ENCODE results near the gene FANCC.
A peak's percentile ranks its signal among the peaks of the same experiment; 100 is the strongest.

The FANCC gene

DNA sequence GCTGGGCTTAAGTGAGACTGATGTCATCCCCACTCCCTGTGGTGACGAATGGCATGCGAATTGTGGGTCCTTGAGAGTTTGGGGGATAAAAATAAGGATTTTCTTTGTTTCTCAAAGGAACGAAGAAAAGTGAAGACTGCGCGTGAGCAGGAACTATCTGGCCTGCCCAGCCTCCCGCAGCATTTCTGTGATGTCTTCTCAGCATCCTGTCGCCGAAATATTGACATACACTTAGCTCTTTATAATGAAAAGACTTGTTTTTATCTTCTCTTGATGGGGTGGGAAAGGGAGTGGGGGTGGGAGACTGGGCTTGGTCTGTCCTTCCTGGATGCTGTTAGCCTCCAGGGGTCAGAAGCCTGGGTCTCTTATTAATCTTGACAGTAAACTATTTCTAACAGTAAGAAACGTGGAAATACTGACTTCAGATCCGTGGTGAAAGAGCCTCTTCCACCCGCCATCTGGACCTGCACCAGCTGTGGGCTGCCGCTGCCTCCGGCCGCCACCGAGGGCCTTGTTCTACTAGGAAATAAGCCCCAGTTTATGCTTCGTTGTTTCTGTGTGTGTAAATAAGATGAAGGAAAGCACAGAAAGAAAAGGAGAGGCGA is 239.6 kb downstream of the FANCC start:
- TF ChIP-seq JUND (IDR thresholded peaks at IDR 0.05; ENCODE audit: low read depth): no peak
- in situ Hi-C loops (cut with HindIII; ENCODE audit: low pct_unique_long_range_greater_than_20kb, low sequenced_read_pairs): no loop called here
- no peak for DNase-seq (ENCODE audit: low read depth in 1 of 2, low spot score in 1 of 2)

GRCh38 chr9:95077053-95077765 is 240.3 kb downstream of the FANCC start:
- DNase-seq (ENCODE audit: low read depth in 1 of 2, low spot score in 1 of 2): no peak
- in situ Hi-C loops (cut with HindIII; ENCODE audit: low pct_unique_long_range_greater_than_20kb, low sequenced_read_pairs): no loop called here
- TF ChIP-seq JUND (IDR thresholded peaks at IDR 0.05; ENCODE audit: low read depth): no peak

GRCh38 chr9:95076696-95077052 is 240.8 kb downstream of the FANCC start:
- in situ Hi-C loops (cut with HindIII; ENCODE audit: low pct_unique_long_range_greater_than_20kb, low sequenced_read_pairs): no loop called here
- no peak for DNase-seq (ENCODE audit: low read depth in 1 of 2, low spot score in 1 of 2)
- no peak for TF ChIP-seq JUND (IDR thresholded peaks at IDR 0.05; ENCODE audit: low read depth)

DNA sequence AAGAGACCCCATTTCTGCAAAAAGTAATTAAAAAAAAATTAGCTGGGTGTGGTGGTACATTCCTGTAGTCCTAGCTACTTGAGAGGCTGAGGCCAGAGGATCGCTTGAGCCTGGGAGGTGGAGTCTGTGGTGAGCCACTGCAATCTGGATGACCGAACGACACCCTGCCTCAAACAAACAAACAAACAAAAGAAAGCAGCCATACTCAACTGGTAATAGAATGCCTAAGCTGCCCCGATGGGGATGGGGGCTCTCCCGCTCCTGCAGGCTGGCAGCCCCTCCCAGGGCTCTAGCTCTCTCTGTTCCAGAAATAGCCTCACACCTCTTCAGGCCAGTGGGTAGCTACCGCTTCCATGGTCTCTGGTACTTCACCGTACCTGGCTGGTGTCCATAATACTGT is 241.8 kb downstream of the FANCC start:
- DNase-seq (ENCODE audit: low read depth in 1 of 2, low spot score in 1 of 2): no peak
- in situ Hi-C loops (cut with HindIII; ENCODE audit: low pct_unique_long_range_greater_than_20kb, low sequenced_read_pairs): no loop called here
- no peak for TF ChIP-seq JUND (IDR thresholded peaks at IDR 0.05; ENCODE audit: low read depth)

DNA sequence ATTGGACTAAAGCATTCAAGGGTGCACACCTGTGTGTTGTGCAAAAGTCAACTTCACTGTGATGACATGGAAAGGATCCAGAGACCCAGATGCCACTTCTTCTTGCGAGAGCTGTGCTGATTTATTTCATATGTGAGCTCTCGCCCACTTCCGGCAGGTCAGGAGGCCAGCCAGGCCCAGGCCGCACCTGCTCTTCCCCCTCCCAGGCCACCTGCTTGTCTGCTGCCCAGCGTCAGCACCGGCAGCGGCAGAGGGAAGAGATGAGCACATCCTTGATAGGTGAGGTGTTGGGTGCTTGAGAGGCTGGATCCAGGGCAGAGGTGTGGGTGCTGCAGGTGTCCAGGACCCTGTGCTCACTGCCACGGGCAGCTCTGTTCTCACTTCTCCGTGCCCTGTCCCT is 242.9 kb downstream of the FANCC start:
- no peak for DNase-seq (ENCODE audit: low read depth in 1 of 2, low spot score in 1 of 2)
- no peak for TF ChIP-seq JUND (IDR thresholded peaks at IDR 0.05; ENCODE audit: low read depth)
- in situ Hi-C loops (cut with HindIII; ENCODE audit: low pct_unique_long_range_greater_than_20kb, low sequenced_read_pairs): no loop called here

DNA sequence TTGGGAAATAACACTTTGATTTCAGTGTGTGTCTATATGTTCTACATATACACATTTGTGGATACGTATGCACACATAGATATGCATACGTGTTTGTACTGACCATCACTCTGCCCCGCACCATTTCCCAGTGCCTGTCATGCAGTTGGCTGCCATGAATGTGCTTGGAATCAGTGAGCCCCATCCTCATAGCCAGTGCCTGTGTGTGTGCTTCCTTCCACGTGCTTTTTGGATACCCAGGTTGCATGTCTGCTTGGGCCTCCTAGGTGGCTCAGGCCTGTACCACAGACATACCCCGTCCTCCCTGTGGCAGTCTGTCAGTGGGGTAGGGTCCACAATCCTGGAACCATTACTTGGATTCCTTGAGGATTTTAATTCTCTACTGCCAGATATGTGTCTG is 243.6 kb downstream of the FANCC start:
- TF ChIP-seq JUND (IDR thresholded peaks at IDR 0.05; ENCODE audit: low read depth): no peak
- no peak for DNase-seq (ENCODE audit: low read depth in 1 of 2, low spot score in 1 of 2)
- in situ Hi-C loops (cut with HindIII; ENCODE audit: low pct_unique_long_range_greater_than_20kb, low sequenced_read_pairs): no loop called here

DNA sequence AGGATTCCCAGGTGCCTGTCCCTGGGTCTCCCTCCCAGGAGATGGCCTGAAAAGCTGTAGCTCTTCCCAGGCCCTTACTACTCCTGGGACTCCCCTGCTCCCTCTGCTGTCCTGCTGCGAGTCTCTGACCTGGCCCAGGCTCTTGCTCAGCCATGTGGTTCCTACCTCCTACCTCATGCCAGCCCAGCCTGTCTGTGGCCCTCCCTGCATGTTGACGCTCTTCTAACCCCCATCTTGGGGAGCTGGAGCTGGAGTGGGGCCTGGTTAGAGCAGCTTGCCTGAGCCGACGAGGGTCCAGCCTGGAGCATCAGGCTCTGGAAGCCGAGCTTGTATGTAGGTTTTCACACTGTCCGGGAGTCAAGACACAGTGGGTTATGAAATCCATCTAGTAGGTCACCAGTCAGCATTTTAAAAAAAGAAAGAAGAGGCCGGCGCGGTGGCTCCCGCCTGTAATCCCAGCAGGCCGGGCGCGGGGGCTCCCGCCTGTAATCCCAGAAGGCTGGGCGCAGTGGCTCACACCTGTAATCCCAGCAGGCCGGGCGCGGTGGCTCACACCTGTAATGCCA is 244.4 kb downstream of the FANCC start:
- TF ChIP-seq JUND (IDR thresholded peaks at IDR 0.05; ENCODE audit: low read depth): no peak
- DNase-seq (ENCODE audit: low read depth in 1 of 2, low spot score in 1 of 2): peak in 1 of 2 experiments; percentile 52
- in situ Hi-C loops (cut with HindIII; ENCODE audit: low pct_unique_long_range_greater_than_20kb, low sequenced_read_pairs): no loop called here

- DNase-seq (ENCODE audit: low read depth in 1 of 2, low spot score in 1 of 2): no peak
- in situ Hi-C loops (cut with HindIII; ENCODE audit: low pct_unique_long_range_greater_than_20kb, low sequenced_read_pairs): no loop called here
- TF ChIP-seq JUND (IDR thresholded peaks at IDR 0.05; ENCODE audit: low read depth): no peak
Observed at GRCh38 chr9:95071925-95072324, 245.6 kb downstream of the FANCC start.

DNA sequence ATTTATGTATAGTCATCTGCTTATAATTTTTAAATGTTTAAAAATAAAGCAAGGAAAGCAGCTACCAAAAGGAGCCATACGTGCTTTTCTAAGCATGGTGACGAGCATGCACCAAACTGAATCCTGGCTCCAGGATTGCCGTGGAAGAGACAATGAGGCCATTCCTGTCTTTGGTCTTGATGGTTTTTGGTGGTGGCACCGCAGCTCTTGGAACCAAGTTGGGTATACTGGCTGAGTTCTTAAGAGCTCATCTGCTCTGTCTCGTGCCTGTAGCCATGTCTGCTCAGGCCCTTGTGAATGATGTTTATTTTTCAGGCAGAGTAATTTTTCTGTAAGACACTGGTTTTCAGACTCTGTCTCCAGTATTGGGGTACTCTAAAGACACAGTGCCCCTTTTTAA is 246.1 kb downstream of the FANCC start:
- in situ Hi-C loops (cut with HindIII; ENCODE audit: low pct_unique_long_range_greater_than_20kb, low sequenced_read_pairs): no loop called here

DNA sequence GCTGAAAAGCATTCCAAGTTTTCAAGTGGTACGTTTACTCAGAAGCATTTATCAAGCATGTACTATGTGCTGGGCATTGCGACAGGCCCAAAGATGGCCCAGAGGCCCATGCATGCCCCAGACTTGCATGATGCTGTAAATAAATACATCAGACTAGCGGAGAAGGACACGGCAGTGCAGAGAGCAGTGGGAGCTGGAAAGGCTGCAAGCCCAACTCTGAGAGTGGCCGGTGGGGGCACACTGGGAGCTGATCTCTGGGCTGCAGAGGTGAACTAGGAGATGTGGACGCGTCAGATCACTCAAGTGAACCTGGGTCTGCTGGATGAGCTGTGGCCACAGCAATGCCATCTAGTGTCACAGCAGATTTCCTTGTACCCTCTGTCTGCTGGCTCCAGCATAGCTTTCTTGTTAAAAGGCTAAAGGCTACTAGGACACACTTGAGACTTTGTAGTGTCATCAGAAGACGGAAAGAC is 246.9 kb downstream of the FANCC start:
- DNase-seq (ENCODE audit: low read depth in 1 of 2, low spot score in 1 of 2): no peak
- in situ Hi-C loops (cut with HindIII; ENCODE audit: low pct_unique_long_range_greater_than_20kb, low sequenced_read_pairs): no loop called here
- no peak for TF ChIP-seq JUND (IDR thresholded peaks at IDR 0.05; ENCODE audit: low read depth)

More for the DNA sequence above, 246.1 kb downstream of the FANCC start:
- DNase-seq (ENCODE audit: low read depth in 1 of 2, low spot score in 1 of 2): no peak
- no peak for TF ChIP-seq JUND (IDR thresholded peaks at IDR 0.05; ENCODE audit: low read depth)

GRCh38 chr9:95067897-95068296 is 249.6 kb downstream of the FANCC start:
- in situ Hi-C loops (cut with HindIII; ENCODE audit: low pct_unique_long_range_greater_than_20kb, low sequenced_read_pairs): no loop called here
- TF ChIP-seq JUND (IDR thresholded peaks at IDR 0.05; ENCODE audit: low read depth): no peak
- DNase-seq (ENCODE audit: low read depth in 1 of 2, low spot score in 1 of 2): no peak

- no peak for TF ChIP-seq JUND (IDR thresholded peaks at IDR 0.05; ENCODE audit: low read depth)
- in situ Hi-C loops (cut with HindIII; ENCODE audit: low pct_unique_long_range_greater_than_20kb, low sequenced_read_pairs): no loop called here
- no peak for DNase-seq (ENCODE audit: low read depth in 1 of 2, low spot score in 1 of 2)
Observed at GRCh38 chr9:95067057-95067456, 250.5 kb downstream of the FANCC start.

DNA sequence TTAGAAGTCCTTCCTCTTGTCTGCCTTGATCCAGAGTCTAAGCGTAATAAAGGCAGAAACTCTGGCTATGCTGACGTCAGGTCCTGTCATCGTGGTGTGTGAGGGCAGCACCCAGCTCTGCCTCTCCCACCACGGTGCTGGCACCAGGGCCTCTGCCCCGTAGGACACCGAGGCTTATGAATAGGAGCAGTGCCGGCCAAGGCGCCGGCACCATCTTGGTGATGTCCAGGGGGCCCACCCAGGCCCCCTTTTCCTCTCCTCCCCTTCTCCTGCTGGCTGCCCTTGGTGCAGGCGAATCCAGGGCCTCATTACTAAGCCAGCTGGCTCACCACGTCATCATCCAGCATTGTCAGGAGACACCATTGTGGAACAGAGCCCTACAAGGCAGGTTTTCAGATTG is 252.3 kb downstream of the FANCC start:
- no peak for TF ChIP-seq JUND (IDR thresholded peaks at IDR 0.05; ENCODE audit: low read depth)
- DNase-seq (ENCODE audit: low read depth in 1 of 2, low spot score in 1 of 2): no peak
- in situ Hi-C loops (cut with HindIII; ENCODE audit: low pct_unique_long_range_greater_than_20kb, low sequenced_read_pairs): no loop called here
